ENCODE measurements around the gene PCDH9. TPM values are rescaled to one million over a fixed set of nuclear protein-coding genes. Genes with fewer than 3 reads are reported as not detected.

The PCDH9 gene
- total and polyA plus RNA-seq, 10 of the 15 experiments (the other 5 are each of a cell fraction or from before 2014, with no cell fraction given): 0.02 to 2.3 (median 0.05) TPM; not detected in 1

- TF ChIP-seq SKIL (IDR thresholded peaks at IDR 0.05; ENCODE audit: low read depth, poor library complexity, severe bottlenecking) (no peak), FOXM1 (IDR thresholded peaks at IDR 0.05; ENCODE audit: low read depth, low read length) (no peak), RFX5 (IDR thresholded peaks at IDR 0.05; ENCODE audit: low read depth, low read length) (no peak), SPI1 (IDR thresholded peaks at IDR 0.05; ENCODE audit: borderline replicate concordance, insufficient read depth, low read depth, low read length) (no peak)
These were observed 369.9 kb downstream of the PCDH9 start (continued) for GRCh38 chr13:66859934-66860877.

- no peaks in the 10 kb centered on the region for H3K9me3 ChIP-seq (replicated peaks; ENCODE audit: control insufficient read depth, insufficient read depth, low read length)
- no peak for TF ChIP-seq RFX5 (IDR thresholded peaks at IDR 0.05; ENCODE audit: low read depth, low read length)
- no peak for TF ChIP-seq MTA2 (IDR thresholded peaks at IDR 0.05; ENCODE audit: low read depth)
- no peak for TF ChIP-seq ZNF207 (IDR thresholded peaks at IDR 0.05; ENCODE audit: borderline replicate concordance)
- TF ChIP-seq, protein P1, sequence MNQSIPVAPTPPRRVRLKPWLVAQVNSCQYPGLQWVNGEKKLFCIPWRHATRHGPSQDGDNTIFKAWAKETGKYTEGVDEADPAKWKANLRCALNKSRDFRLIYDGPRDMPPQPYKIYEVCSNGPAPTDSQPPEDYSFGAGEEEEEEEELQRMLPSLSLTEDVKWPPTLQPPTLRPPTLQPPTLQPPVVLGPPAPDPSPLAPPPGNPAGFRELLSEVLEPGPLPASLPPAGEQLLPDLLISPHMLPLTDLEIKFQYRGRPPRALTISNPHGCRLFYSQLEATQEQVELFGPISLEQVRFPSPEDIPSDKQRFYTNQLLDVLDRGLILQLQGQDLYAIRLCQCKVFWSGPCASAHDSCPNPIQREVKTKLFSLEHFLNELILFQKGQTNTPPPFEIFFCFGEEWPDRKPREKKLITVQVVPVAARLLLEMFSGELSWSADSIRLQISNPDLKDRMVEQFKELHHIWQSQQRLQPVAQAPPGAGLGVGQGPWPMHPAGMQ (IDR thresholded peaks at IDR 0.05; ENCODE audit: borderline replicate concordance): no peak
- no peak for TF ChIP-seq ZBTB33 (IDR thresholded peaks at IDR 0.05)
- no peak for TF ChIP-seq HSF1 (IDR thresholded peaks at IDR 0.05; ENCODE audit: low read depth, low read length)
- TF ChIP-seq, protein P2, sequence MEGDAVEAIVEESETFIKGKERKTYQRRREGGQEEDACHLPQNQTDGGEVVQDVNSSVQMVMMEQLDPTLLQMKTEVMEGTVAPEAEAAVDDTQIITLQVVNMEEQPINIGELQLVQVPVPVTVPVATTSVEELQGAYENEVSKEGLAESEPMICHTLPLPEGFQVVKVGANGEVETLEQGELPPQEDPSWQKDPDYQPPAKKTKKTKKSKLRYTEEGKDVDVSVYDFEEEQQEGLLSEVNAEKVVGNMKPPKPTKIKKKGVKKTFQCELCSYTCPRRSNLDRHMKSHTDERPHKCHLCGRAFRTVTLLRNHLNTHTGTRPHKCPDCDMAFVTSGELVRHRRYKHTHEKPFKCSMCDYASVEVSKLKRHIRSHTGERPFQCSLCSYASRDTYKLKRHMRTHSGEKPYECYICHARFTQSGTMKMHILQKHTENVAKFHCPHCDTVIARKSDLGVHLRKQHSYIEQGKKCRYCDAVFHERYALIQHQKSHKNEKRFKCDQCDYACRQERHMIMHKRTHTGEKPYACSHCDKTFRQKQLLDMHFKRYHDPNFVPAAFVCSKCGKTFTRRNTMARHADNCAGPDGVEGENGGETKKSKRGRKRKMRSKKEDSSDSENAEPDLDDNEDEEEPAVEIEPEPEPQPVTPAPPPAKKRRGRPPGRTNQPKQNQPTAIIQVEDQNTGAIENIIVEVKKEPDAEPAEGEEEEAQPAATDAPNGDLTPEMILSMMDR (IDR thresholded peaks at IDR 0.05 in 2 of 3, conservative IDR thresholded peaks at IDR 0.05 in 1 of 3; ENCODE audit: control insufficient read depth in 2 of 3, extremely low read depth in 1 of 3, insufficient read depth in 1 of 3, low read depth in 3 of 3, low read length in 3 of 3): no peak
- TF ChIP-seq CREB1 (IDR thresholded peaks at IDR 0.05; ENCODE audit: low read depth): no peak
These were observed 371.1 kb downstream of the PCDH9 start for GRCh38 chr13:66859078-66859477.

More at GRCh38 chr13:66859078-66859477, 371.1 kb downstream of the PCDH9 start:
- ChIA-PET CTCF (interaction anchor here (0.7 kb wide), 1 partner anchor 28 kb away, joined by 3 read pairs; no protein-coding TSS in a partner anchor), SMC1A (ENCODE audit: uncharacterized antibody, unreplicated experiment) (no interaction called here), POLR2A (no interaction called here), RAD21 (ENCODE audit: unreplicated experiment) (no interaction called here)
- ATAC-seq (peak; percentile 50), FAIRE-seq (no peak), DNase-seq (ENCODE audit: low read depth, low spot score) (no peak)
- intact Hi-C loops (cut with micrococcal nuclease; ENCODE audit: unreplicated experiment) (no loop called here), in situ Hi-C loops (cut with MboI) (no loop called here)
- Histone ChIP-seq H3K4me1 (ENCODE audit: control insufficient read depth, insufficient read depth, low read length) (no peaks in the 10 kb centered on the region), H3K36me3 (ENCODE audit: control insufficient read depth in 2 of 2, insufficient read depth in 2 of 2, low read length in 1 of 2) (no peaks in the 10 kb centered on the region), H2AFZ (ENCODE audit: control insufficient read depth, low read depth, low read length) (no peak overlapping the region), H3K4me3 (no peak overlapping the region), H3K9ac (ENCODE audit: control insufficient read depth, insufficient read depth, low read length) (no peak overlapping the region), H3K27me3 (replicated peaks in 1 of 2; ENCODE audit: control insufficient read depth in 2 of 2, insufficient read depth in 2 of 2, low read length in 1 of 2) (no peaks in the 10 kb centered on the region), H4K20me1 (ENCODE audit: control insufficient read depth, insufficient read depth) (no peaks in the 10 kb centered on the region), H3K27ac (ENCODE audit: control insufficient read depth, insufficient read depth) (no peak overlapping the region), H3K4me2 (ENCODE audit: control insufficient read depth, insufficient read depth) (no peak overlapping the region), H3K79me2 (ENCODE audit: control insufficient read depth, insufficient read depth, low read length) (no peaks in the 10 kb centered on the region)
- WGBS (ENCODE audit: insufficient coverage, insufficient replicate concordance, low lambda C conversion rate, missing lambda C conversion rate): 24% methylated on average over 2 of the region's 2 CpGs
- no TSS peak for BruUV-seq (replicated peaks)
